ENCODE data around the gene HSDL2.
"Not testable (repeated sequence)": the region's sequence is repeated elsewhere in the genome, so short reads cannot be mapped to it uniquely, and the experiment has no call there.

HSDL2 gene

GRCh38 chr9:112360047-112360804 lies 19.7 kb upstream of the HSDL2 start:
- Histone ChIP-seq H3K4me2 (no peak overlapping the region), H3K4me3 (no peak overlapping the region), H3K27ac (no peak overlapping the region), H3K4me1 (no peaks in the 10 kb centered on the region; a peak in 1 of 20 replicates), H3K27me3 (no peaks in the 10 kb centered on the region), H4K20me1 (no peaks in the 10 kb centered on the region), H3K9ac (no peak overlapping the region), H3K9me3 (replicated peaks in 1 of 11) (peaks cover 3 to 6% (median 6%) of the 10 kb centered on the region in 11 experiments), H3K36me3 (no peaks in the 10 kb centered on the region)
- TF ChIP-seq Cebpa-rat (IDR thresholded peaks at IDR 0.05): no peak

GRCh38 chr9:112361601-112362000 lies 18.3 kb upstream of the HSDL2 start:
- no peaks in the 10 kb centered on the region for H3K4me1 ChIP-seq
- H3K27me3 ChIP-seq: no peaks in the 10 kb centered on the region
- H3K4me2 ChIP-seq: peak overlapping the region in 1 of 11 experiments; percentile 30; a peak in 2 of 22 replicates
- H4K20me1 ChIP-seq: no peaks in the 10 kb centered on the region
- no peak overlapping the region for H3K4me3 ChIP-seq
- H3K36me3 ChIP-seq: no peaks in the 10 kb centered on the region
- TF ChIP-seq Cebpa-rat (IDR thresholded peaks at IDR 0.05): no peak
- peaks cover 17 to 20% (median 19%) of the 10 kb centered on the region in 11 experiments for H3K9me3 ChIP-seq (replicated peaks in 1 of 11)
- H3K27ac ChIP-seq: no peak overlapping the region
- H3K9ac ChIP-seq: no peak overlapping the region

DNA sequence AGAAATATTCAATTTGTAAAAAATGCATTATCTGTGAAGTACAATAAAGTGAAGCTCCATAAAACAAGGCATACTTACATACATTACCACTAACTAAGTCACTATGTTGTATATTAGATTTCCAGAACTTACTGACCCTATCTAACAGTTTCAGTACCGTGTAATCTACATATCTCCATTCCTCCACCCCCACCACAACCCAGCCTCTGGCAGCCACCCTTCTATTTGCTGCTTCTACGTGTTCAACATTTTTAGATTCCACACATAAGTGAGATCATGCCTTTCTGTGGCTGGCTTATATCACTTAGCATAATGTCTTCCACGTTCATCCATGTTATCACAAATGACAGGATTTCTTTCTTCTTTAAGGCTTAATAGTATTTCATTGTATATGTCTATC lies 15.1 kb upstream of the HSDL2 start:
- Histone ChIP-seq H3K9ac (no peak overlapping the region), H4K20me1 (no peaks in the 10 kb centered on the region), H3K27ac (no peak overlapping the region), H3K9me3 (replicated peaks in 1 of 11) (peaks cover 46 to 50% (median 49%) of the 10 kb centered on the region in 11 experiments), H3K27me3 (no peaks in the 10 kb centered on the region), H3K4me3 (no peak overlapping the region), H3K36me3 (peaks cover 0 to 18% (median 11%) of the 10 kb centered on the region in 11 experiments; a peak in 10 of 22 replicates), H3K4me2 (no peak overlapping the region), H3K4me1 (no peaks in the 10 kb centered on the region)
- no peak for TF ChIP-seq Cebpa-rat (IDR thresholded peaks at IDR 0.05)

GRCh38 chr9:112365257-112365656 lies 14.7 kb upstream of the HSDL2 start:
- not testable (repeated sequence) for H3K4me2 ChIP-seq, H3K4me1 ChIP-seq, H3K4me3 ChIP-seq, H3K27ac ChIP-seq, H3K27me3 ChIP-seq, H4K20me1 ChIP-seq, H3K9ac ChIP-seq
- peaks cover 0 to 19% (median 12%) of the 10 kb centered on the region in 11 experiments; a peak in 10 of 22 replicates for H3K36me3 ChIP-seq
- peaks cover 51 to 55% (median 54%) of the 10 kb centered on the region in 11 experiments for H3K9me3 ChIP-seq (replicated peaks in 1 of 11)

- Histone ChIP-seq H4K20me1 (no peaks in the 10 kb centered on the region), H3K36me3 (peaks cover 0 to 19% (median 12%) of the 10 kb centered on the region in 11 experiments; a peak in 12 of 22 replicates), H3K9ac (no peak overlapping the region), H3K27me3 (no peaks in the 10 kb centered on the region), H3K9me3 (replicated peaks in 1 of 11) (peaks cover 58 to 68% (median 65%) of the 10 kb centered on the region in 11 experiments), H3K4me2 (no peak overlapping the region), H3K27ac (no peak overlapping the region), H3K4me1 (no peaks in the 10 kb centered on the region), H3K4me3 (no peak overlapping the region)
- TF ChIP-seq Cebpa-rat (IDR thresholded peaks at IDR 0.05): no peak
Observed at GRCh38 chr9:112366591-112366990, 13.3 kb upstream of the HSDL2 start.

DNA sequence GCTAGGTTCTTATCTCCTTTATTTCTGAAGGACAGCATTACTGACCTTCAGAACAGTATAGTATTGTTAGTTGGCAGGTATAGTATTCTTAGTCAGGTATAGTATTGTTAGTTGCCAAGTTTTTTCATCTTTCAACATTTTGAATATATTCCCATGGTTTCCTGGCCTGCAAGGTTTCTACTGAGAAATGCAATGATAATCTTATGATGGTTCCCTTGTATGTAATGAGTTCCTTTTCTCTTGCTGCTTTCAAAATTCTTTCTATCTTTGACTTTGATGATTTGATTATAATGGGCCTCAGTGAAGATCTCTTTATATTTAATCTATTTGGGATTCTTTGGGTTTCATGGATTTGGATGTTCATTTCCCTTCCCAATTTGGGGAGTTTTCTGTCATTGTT lies 12.4 kb upstream of the HSDL2 start:
- Histone ChIP-seq H3K9ac (no peak overlapping the region), H3K4me2 (no peak overlapping the region), H3K4me1 (no peaks in the 10 kb centered on the region), H3K27me3 (no peaks in the 10 kb centered on the region), H3K9me3 (replicated peaks in 1 of 11) (peaks cover 58 to 75% (median 69%) of the 10 kb centered on the region in 11 experiments), H3K27ac (no peak overlapping the region), H3K36me3 (peaks cover 0 to 19% (median 12%) of the 10 kb centered on the region in 11 experiments; a peak in 12 of 22 replicates), H4K20me1 (no peaks in the 10 kb centered on the region), H3K4me3 (no peak overlapping the region)
- TF ChIP-seq Cebpa-rat (IDR thresholded peaks at IDR 0.05): no peak

GRCh38 chr9:112369817-112370216 lies 10.1 kb upstream of the HSDL2 start:
- peaks cover 0 to 23% (median 12%) of the 10 kb centered on the region in 11 experiments; a peak in 13 of 22 replicates for H3K36me3 ChIP-seq
- no peak for TF ChIP-seq Cebpa-rat (IDR thresholded peaks at IDR 0.05)
- H3K27me3 ChIP-seq: no peaks in the 10 kb centered on the region
- no peak overlapping the region for H3K4me3 ChIP-seq
- H3K9ac ChIP-seq: no peak overlapping the region
- peaks cover 62 to 88% (median 78%) of the 10 kb centered on the region in 11 experiments for H3K9me3 ChIP-seq (replicated peaks in 1 of 11)
- H3K4me1 ChIP-seq: no peaks in the 10 kb centered on the region
- H3K27ac ChIP-seq: no peak overlapping the region
- H4K20me1 ChIP-seq: no peaks in the 10 kb centered on the region
- no peak overlapping the region for H3K4me2 ChIP-seq

DNA sequence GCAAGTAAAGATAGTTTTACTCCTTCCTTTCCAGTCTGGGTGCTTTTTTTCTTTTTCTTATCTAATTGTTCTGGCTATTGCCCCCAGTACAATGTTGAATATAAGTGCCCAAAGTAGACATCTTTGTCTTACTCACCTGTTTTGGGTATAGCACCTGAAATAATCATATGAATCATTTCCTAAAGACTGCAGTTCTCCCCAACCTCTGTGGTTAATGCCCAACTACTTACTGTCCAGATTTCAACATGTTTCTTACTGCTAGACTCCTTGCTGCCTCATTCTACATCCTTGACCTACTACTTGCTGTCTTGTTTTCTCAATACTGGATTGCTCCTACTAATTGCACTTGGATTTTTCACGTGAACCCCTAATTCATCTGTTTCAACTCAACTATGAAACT lies 8.8 kb upstream of the HSDL2 start:
- Histone ChIP-seq H3K9ac (no peak overlapping the region), H3K4me3 (no peak overlapping the region), H3K4me2 (no peak overlapping the region), H4K20me1 (no peaks in the 10 kb centered on the region), H3K4me1 (no peaks in the 10 kb centered on the region), H3K27me3 (no peaks in the 10 kb centered on the region), H3K27ac (no peak overlapping the region), H3K9me3 (replicated peaks in 1 of 11) (peaks cover 58 to 87% (median 71%) of the 10 kb centered on the region in 11 experiments), H3K36me3 (peaks cover 0 to 30% (median 15%) of the 10 kb centered on the region in 11 experiments; a peak in 13 of 22 replicates)
- TF ChIP-seq Cebpa-rat (IDR thresholded peaks at IDR 0.05): no peak

GRCh38 chr9:112373666-112374065 lies 6.2 kb upstream of the HSDL2 start:
- not testable (repeated sequence) for H3K4me2 ChIP-seq
- peaks cover 21 to 23% (median 22%) of the 10 kb centered on the region in 10 experiments for H3K4me1 ChIP-seq

GRCh38 chr9:112374232-112374631 lies 5.7 kb upstream of the HSDL2 start:
- H3K27me3 ChIP-seq, H3K4me3 ChIP-seq, H4K20me1 ChIP-seq, H3K9ac ChIP-seq, H3K4me2 ChIP-seq, H3K27ac ChIP-seq: not testable (repeated sequence)
- Histone ChIP-seq H3K9me3 (replicated peaks in 1 of 11) (peaks cover 27 to 57% (median 45%) of the 10 kb centered on the region in 11 experiments), H3K4me1 (peaks cover 22 to 25% (median 24%) of the 10 kb centered on the region in 10 experiments), H3K36me3 (peaks cover 0 to 17% (median 6%) of the 10 kb centered on the region in 11 experiments; a peak in 13 of 22 replicates)

More at GRCh38 chr9:112373666-112374065, 6.2 kb upstream of the HSDL2 start:
- H3K27me3 ChIP-seq, H4K20me1 ChIP-seq, H3K9ac ChIP-seq, H3K27ac ChIP-seq, H3K4me3 ChIP-seq: not testable (repeated sequence)
- Histone ChIP-seq H3K36me3 (peaks cover 0 to 23% (median 11%) of the 10 kb centered on the region in 11 experiments; a peak in 13 of 22 replicates), H3K9me3 (replicated peaks in 1 of 11) (peaks cover 33 to 63% (median 51%) of the 10 kb centered on the region in 11 experiments)
